Thyroid gland (tissue), 4 donors: ENCODE data around the gene PAFAH2.

Experiments
- CTCF ChIP-seq, 6 experiments: fragments of 200-600 bp in 3 of 6; fragments of 450-650 bp in 3 of 6; sonication (generic) in 3 of 6; IDR thresholded peaks; one replicate each; pipeline ENCODE4 v1.5.1; 2016 to 2019; ENCODE audit warnings: antibody characterized with exemption in 6 of 6, mild to moderate bottlenecking in 2 of 6, inconsistent platforms in 1 of 6, moderate library complexity in 1 of 6
- POLR2A ChIP-seq, 2 donors: fragments of 450-650 bp; IDR thresholded peaks; one replicate each; pipeline ENCODE4 v1.6.1; 2017; ENCODE audit warnings: antibody characterized with exemption in 2 of 2, mild to moderate bottlenecking in 2 of 2, moderate library complexity in 1 of 2

GRCh38 chr1:25973610-25974321 lies 24.1 kb downstream of the PAFAH2 start:
- TF ChIP-seq CTCF (IDR thresholded peaks at IDR 0.05) (no peak), POLR2A (IDR thresholded peaks at IDR 0.05) (no peak)
